HepG2 (cell line): ENCODE data around the gene ZNF474. TPM values are rescaled to one million over a fixed set of nuclear protein-coding genes. Genes with fewer than 3 reads are reported as not detected.

ENCODE experiments used
- ATAC-seq: fragments of 200-7000 bp; cut with Tn5 transposase; 3 replicates; pipeline ENCODE4 v1.9.1; 2020; ENCODE audit warnings: mild to moderate bottlenecking, moderate library complexity
- BruUV-seq: library from RNA; stranded (reverse); fragments of 400-500 nt; replicated peaks from 2 replicates; lab custom pipeline; 2021; lab: Mats Ljungman, UMichigan
- CTCF ChIA-PET: fragments of 300-600 bp; formaldehyde crosslinking; extraction: SDS; loops from one replicate; lab custom pipeline; 2021; ENCODE audit warnings: low total read pairs, inconsistent platforms, low intra/inter-chr PET ratio; lab: Yijun Ruan, JAX
- POLR2A ChIA-PET: fragments of 350-600 bp; sonication (Branson Sonifier 250); formaldehyde crosslinking; loops from one replicate; lab custom pipeline; 2020; ENCODE audit warnings: antibody characterized with exemption, inconsistent platforms; lab: Yijun Ruan, JAX
- DNase-seq: peaks from one replicate; pipeline ENCODE4 v3.0.0-alpha.2; 2015; ENCODE audit warnings: low spot score
- FAIRE-seq: peaks from 3 replicates; lab custom pipeline; 2011; peaks lifted over from hg19 to GRCh38; lab: Jason Lieb, UNC
- H2AFZ ChIP-seq: one replicate; pipeline ENCODE4 v1.6.1; 2011; ENCODE audit warnings: low read length, inconsistent platforms
- H3K27ac ChIP-seq: fragments of 300-600 bp; 3 replicates; pipeline ENCODE4 v1.8.0; 2011; ENCODE audit warnings: mixed run types, mild to moderate bottlenecking, mixed read lengths, low read length, inconsistent platforms; ENCODE audit not compliant: insufficient read depth; ENCODE audit errors: extremely low read length
- H3K27me3 ChIP-seq, 2 experiments: fragments of 200-600 bp in 1 of 2; 2 replicates in 1 of 2; 3 replicates in 1 of 2; pipeline versions ENCODE4 v1.6.0 to v1.8.0; 2011; ENCODE audit warnings: low read length in 2 of 2, mild to moderate bottlenecking in 2 of 2, moderate library complexity in 2 of 2, inconsistent platforms in 1 of 2; ENCODE audit not compliant: insufficient read depth in 2 of 2, control insufficient read depth in 1 of 2
- H3K36me3 ChIP-seq, 2 experiments: fragments of 200-600 bp in 1 of 2; replicated peaks in 1 of 2; 2 replicates in 1 of 2; 3 replicates in 1 of 2; pipeline versions ENCODE4 v1.5.1 to v1.8.0; 2011; ENCODE audit warnings: low read length in 2 of 2, inconsistent platforms in 1 of 2; ENCODE audit not compliant: insufficient read depth in 2 of 2, control insufficient read depth in 1 of 2
- H3K4me1 ChIP-seq: 2 replicates; pipeline ENCODE4 v1.5.1; 2012; ENCODE audit warnings: low read length, inconsistent platforms; ENCODE audit not compliant: insufficient read depth
- H3K4me2 ChIP-seq: 2 replicates; pipeline ENCODE4 v1.6.0; 2011; ENCODE audit warnings: low read depth, low read length, inconsistent platforms
- H3K4me3 ChIP-seq, 3 experiments: fragments of 200-600 bp in 1 of 3; sonication (generic), shearing (Covaris generic) in 1 of 3; replicated peaks in 1 of 3; 2 replicates each; pipeline ENCODE4 v1.5.1; 2011 to 2016; ENCODE audit warnings: low read length in 3 of 3, inconsistent platforms in 2 of 3, low read depth in 2 of 3, mild to moderate bottlenecking in 2 of 3, control low read depth in 1 of 3, mixed read lengths in 1 of 3; ENCODE audit not compliant: insufficient read depth in 1 of 3
- H3K79me2 ChIP-seq: one replicate; pipeline ENCODE4 v1.6.1; 2011; ENCODE audit warnings: low read length, inconsistent platforms; ENCODE audit not compliant: insufficient read depth
- H3K9ac ChIP-seq: 2 replicates; pipeline ENCODE4 v1.6.0; 2011; ENCODE audit warnings: mild to moderate bottlenecking, low read depth, low read length, inconsistent platforms; ENCODE audit not compliant: insufficient read depth
- H3K9me3 ChIP-seq: 2 replicates; pipeline ENCODE4 v1.5.1; 2012; ENCODE audit warnings: mild to moderate bottlenecking, low read length
- H4K20me1 ChIP-seq: 2 replicates; pipeline ENCODE4 v1.6.0; 2011; ENCODE audit warnings: inconsistent platforms, mild to moderate bottlenecking, low read length, moderate library complexity; ENCODE audit not compliant: insufficient read depth
- DNMT3B ChIP-seq: conservative IDR thresholded peaks from 2 replicates; pipeline ENCODE4 v1.6.1; 2016; ENCODE audit warnings: missing biosample characterization, control low read depth
- IRF2 ChIP-seq: IDR thresholded peaks from 2 replicates; pipeline ENCODE4 v1.6.1; 2018; ENCODE audit warnings: missing genetic modification reagents, missing compliant biosample characterization
- KDM1A ChIP-seq: IDR thresholded peaks from 2 replicates; pipeline ENCODE4 v1.6.1; 2016; ENCODE audit warnings: missing compliant biosample characterization
- KMT2A ChIP-seq: sonication (generic); formaldehyde crosslinking; IDR thresholded peaks from 2 replicates; pipeline ENCODE4 v1.4.0; 2020; ENCODE audit warnings: missing genetic modification reagents
- SALL2 ChIP-seq: sonication (generic); formaldehyde crosslinking; IDR thresholded peaks from 2 replicates; pipeline ENCODE4 v1.8.1; 2023; ENCODE audit warnings: mild to moderate bottlenecking, missing genetic modification reagents, inconsistent platforms
- ZKSCAN1 ChIP-seq: fragments of 150-350 bp; IDR thresholded peaks from 2 replicates; pipeline ENCODE4 v1.6.1; 2014; ENCODE audit warnings: low read length
- ZMAT3 ChIP-seq: sonication (generic); formaldehyde crosslinking; conservative IDR thresholded peaks from 2 replicates; pipeline ENCODE4 v1.7.0; 2021; ENCODE audit warnings: missing genetic modification reagents
- ZNF362 ChIP-seq: sonication (generic); formaldehyde crosslinking; IDR thresholded peaks from 2 replicates; pipeline ENCODE4 v1.4.0; 2020; ENCODE audit warnings: missing genetic modification reagents, mild to moderate bottlenecking, borderline replicate concordance
- ZNF558 ChIP-seq: sonication (generic); formaldehyde crosslinking; IDR thresholded peaks from 2 replicates; pipeline ENCODE4 v1.9.0; 2022; ENCODE audit warnings: mild to moderate bottlenecking, missing genetic modification reagents, borderline replicate concordance
- ZNF598 ChIP-seq: sonication (generic); formaldehyde crosslinking; IDR thresholded peaks from 2 replicates; pipeline ENCODE4 v1.5.1; 2020; ENCODE audit warnings: mild to moderate bottlenecking, missing genetic modification reagents, borderline replicate concordance
- ZNF607 ChIP-seq: sonication (generic); formaldehyde crosslinking; IDR thresholded peaks from 2 replicates; pipeline ENCODE4 v1.5.1; 2020; ENCODE audit warnings: missing genetic modification reagents, mild to moderate bottlenecking, borderline replicate concordance
- ZNF720 ChIP-seq: sonication (generic); formaldehyde crosslinking; IDR thresholded peaks from 2 replicates; pipeline ENCODE4 v1.4.0; 2020; ENCODE audit warnings: missing genetic modification reagents
- ZNF768 ChIP-seq: sonication (generic); formaldehyde crosslinking; IDR thresholded peaks from 2 replicates; pipeline ENCODE4 v1.4.0; 2020; ENCODE audit warnings: missing genetic modification reagents
- ZNF775 ChIP-seq: sonication (generic); formaldehyde crosslinking; IDR thresholded peaks from 2 replicates; pipeline ENCODE4 v1.4.0; 2020; ENCODE audit warnings: missing genetic modification reagents, mild to moderate bottlenecking, moderate library complexity, borderline replicate concordance
- ZNF850 ChIP-seq: sonication (generic); formaldehyde crosslinking; conservative IDR thresholded peaks from 2 replicates; pipeline ENCODE4 v1.9.0; 2021; ENCODE audit warnings: mild to moderate bottlenecking, missing genetic modification reagents
- ZSCAN29 ChIP-seq: sonication (generic); formaldehyde crosslinking; conservative IDR thresholded peaks from 2 replicates; pipeline ENCODE4 v1.4.0; 2020; ENCODE audit warnings: mild to moderate bottlenecking, missing genetic modification reagents
- WGBS: methylation state at CpG from one replicate; pipeline ENCODE4 v1.1.6; 2017; ENCODE audit warnings: low lambda C conversion rate; 5-methylcytosine and 5-hydroxymethylcytosine counted together
- in situ Hi-C: cut with HindIII; loops from 2 replicates; pipeline ENCODE4 v1.10.0; 2017; ENCODE audit warnings: low pct_unique_long_range_greater_than_20kb; ENCODE audit not compliant: extremely low pct_ligation_motif_present
- intact Hi-C: fragments of 100-400 bp; cut with micrococcal nuclease; formaldehyde crosslinking; loops from one replicate; pipeline ENCODE4 v1.10.0; 2022; ENCODE audit not compliant: unreplicated experiment
- polyA plus RNA-seq, 8 experiments: library from polyadenylated mRNA; depleted of rRNA in 3 of 8; stranded (reverse) in 7 of 8; unstranded in 1 of 8; fragments of >200 nt; fragmentation: Illumina TruSeq in 4 of 8; extraction: Trizol in 4 of 8; gene quantifications; 2 replicates each; pipeline versions ENCODE4 v1.2.1 to v1.2.3, GENCODE V29; 2011 to 2016; ENCODE audit warnings: low read depth in 4 of 8, missing spikeins in 1 of 8, mixed read lengths in 1 of 8; ENCODE audit not compliant: insufficient read depth in 1 of 8
- total RNA-seq, 5 experiments: library from RNA; depleted of rRNA; stranded (reverse); fragments of >200 nt; fragmentation: Illumina TruSeq; extraction: Trizol; gene quantifications; 2 replicates each; pipeline ENCODE4 v1.2.3, GENCODE V29; 2016; ENCODE audit warnings: low read depth in 1 of 5

Gene ZNF474
- total and polyA plus RNA-seq, 2 of the 13 experiments (the other 11 are each of a cell fraction or from before 2014, with no cell fraction given): 0.07 TPM; not detected in 1

- H3K9me3 ChIP-seq: no peaks in the 10 kb centered on the region
- H3K79me2 ChIP-seq: no peaks in the 10 kb centered on the region
- intact Hi-C loops (no loop called here), in situ Hi-C loops (no loop called here)
- TF ChIP-seq ZNF850: no peak
- no peak for TF ChIP-seq SALL2 (CRISPR knock-in tag)
- no peak for TF ChIP-seq KDM1A (CRISPR knock-in tag)
- ChIA-PET POLR2A (no interaction called here), CTCF (no interaction called here)
- ATAC-seq (no peak), FAIRE-seq (no peak), DNase-seq (no peak)
- WGBS: 0% methylated on average over 2 of the region's 2 CpGs
- H3K36me3 ChIP-seq: no peaks in the 10 kb centered on the region
- no peaks in the 10 kb centered on the region for H3K27me3 ChIP-seq
- H3K4me2 ChIP-seq: no peak overlapping the region
- H3K9ac ChIP-seq: no peak overlapping the region
- no peak overlapping the region for H2AFZ ChIP-seq
- H3K4me1 ChIP-seq: no peaks in the 10 kb centered on the region
- no peak overlapping the region for H3K4me3 ChIP-seq
- no TSS peak for BruUV-seq
- H4K20me1 ChIP-seq: no peaks in the 10 kb centered on the region
- no peak overlapping the region for H3K27ac ChIP-seq
Observed at GRCh38 chr5:122177161-122177560, 47.8 kb downstream of the ZNF474 start.

- Histone ChIP-seq H3K4me2 (no peak overlapping the region), H3K27ac (no peak overlapping the region), H3K4me1 (no peaks in the 10 kb centered on the region), H3K27me3 (no peaks in the 10 kb centered on the region), H3K9me3 (no peaks in the 10 kb centered on the region), H3K4me3 (no peak overlapping the region), H3K79me2 (no peaks in the 10 kb centered on the region), H4K20me1 (no peaks in the 10 kb centered on the region), H2AFZ (no peak overlapping the region), H3K36me3 (no peaks in the 10 kb centered on the region), H3K9ac (no peak overlapping the region)
- BruUV-seq: no TSS peak
- TF ChIP-seq ZMAT3 (CRISPR knock-in tag) (no peak), ZNF607 (CRISPR knock-in tag) (no peak), ZNF558 (no peak), KMT2A (CRISPR knock-in tag) (no peak), ZNF775 (CRISPR knock-in tag) (no peak), DNMT3B (CRISPR knock-in tag) (no peak), ZSCAN29 (CRISPR knock-in tag) (no peak), ZNF598 (CRISPR knock-in tag) (no peak), IRF2 (CRISPR knock-in tag) (no peak), ZNF362 (no peak), ZNF768 (CRISPR knock-in tag) (no peak), ZKSCAN1 (no peak), ZNF720 (CRISPR knock-in tag) (no peak)
- ChIA-PET POLR2A (no interaction called here), CTCF (no interaction called here)
- in situ Hi-C loops (no loop called here), intact Hi-C loops (no loop called here)
- DNase-seq (no peak), FAIRE-seq (no peak), ATAC-seq (no peak)
- 0% methylated on average over 1 of the region's 1 CpG for WGBS
Observed at GRCh38 chr5:122179701-122180100, 50.4 kb downstream of the ZNF474 start.
